Left ventricle myocardium inferior (tissue), 1 donor: ENCODE data around the gene TUBGCP6. TPM values are rescaled to one million over a fixed set of nuclear protein-coding genes. Genes with fewer than 3 reads are reported as not detected.
A peak's percentile ranks its signal among the peaks of the same experiment; 100 is the strongest.

Experiments
- DNase-seq: peaks from one replicate; pipeline ENCODE4 v3.0.0-alpha.2; 2020
- H3K27ac ChIP-seq: fragments of 200-600 bp; replicated peaks from 2 replicates; pipeline ENCODE4 v1.8.0; 2021
- H3K27me3 ChIP-seq: fragments of 200-600 bp; 2 replicates; pipeline ENCODE4 v1.8.0; 2021; ENCODE audit warnings: low read depth
- H3K36me3 ChIP-seq: fragments of 200-600 bp; 2 replicates; pipeline ENCODE4 v1.8.0; 2021
- H3K4me1 ChIP-seq: fragments of 200-600 bp; 2 replicates; pipeline ENCODE4 v1.8.0; 2021
- H3K4me3 ChIP-seq: fragments of 200-600 bp; 2 replicates; pipeline ENCODE4 v1.8.0; 2021; ENCODE audit warnings: mild to moderate bottlenecking, moderate library complexity
- H3K9me3 ChIP-seq: fragments of 200-600 bp; replicated peaks from 2 replicates; pipeline ENCODE4 v1.8.0; 2021
- intact Hi-C: fragments of 100-400 bp; cut with micrococcal nuclease; formaldehyde crosslinking; loops from one replicate; pipeline ENCODE4 v1.11.0; 2022
- total RNA-seq: library from RNA; stranded (reverse); fragmentation: NEBNext Ultra II Directional; extraction: Animal tissue kit (Norgen Biotek cat#: 25700); gene quantifications from one replicate; pipeline ENCODE4 v1.2.1, GENCODE V29; 2021
- TF ChIP-seq, protein P1 (sequence below): fragments of 200-600 bp; IDR thresholded peaks from 2 replicates; pipeline ENCODE4 v1.8.0; 2021; ENCODE audit warnings: antibody characterized with exemption, mild to moderate bottlenecking, borderline replicate concordance
- donor health status: DM: no; HTN: yes; CAD: no; lungs with severe emphysema.

Gene TUBGCP6
- total RNA-seq, 1 donor from 2014 or later = 18.3 TPM

DNA sequence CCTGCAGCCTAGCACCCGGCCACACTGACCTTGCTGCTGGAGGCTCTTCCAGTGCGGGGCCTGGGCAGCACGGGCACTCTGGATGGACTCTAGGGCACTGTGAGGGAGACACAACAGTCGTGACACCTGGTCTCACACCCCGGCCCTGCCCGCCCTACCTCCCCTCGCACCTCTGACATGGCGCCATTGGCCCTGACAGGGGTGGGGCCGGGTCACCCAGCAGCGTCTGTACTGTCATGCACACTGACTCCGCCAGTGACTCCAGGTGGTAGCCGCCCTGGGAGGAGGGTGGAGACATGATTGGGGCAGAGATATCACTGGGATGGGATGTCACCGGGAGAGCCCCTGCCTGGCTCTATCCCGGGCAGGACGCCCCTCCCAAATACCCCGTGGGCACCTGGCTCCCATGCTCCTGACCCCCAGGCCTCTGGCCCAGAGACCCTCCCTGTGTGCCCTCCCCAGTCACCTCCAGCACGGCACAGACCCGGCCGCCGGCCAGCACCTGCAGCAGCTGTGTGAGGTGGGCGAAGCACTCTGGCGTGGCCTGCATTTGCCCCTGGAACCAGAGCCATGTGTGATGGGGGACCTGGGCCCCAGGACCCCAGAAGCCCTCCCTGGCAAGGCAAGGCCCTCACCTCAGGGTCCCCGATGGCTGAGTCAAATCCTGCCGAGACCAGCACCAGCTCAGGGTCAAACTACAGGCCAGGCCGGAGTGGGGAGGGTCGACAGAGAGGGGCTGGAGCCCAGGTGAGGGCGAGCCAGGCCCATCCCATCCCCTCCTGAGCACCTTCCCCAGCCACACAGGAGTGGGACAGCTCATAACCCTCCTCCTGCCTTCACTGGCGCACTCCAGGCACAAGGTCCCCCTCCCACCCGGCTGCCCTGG is 3.6 kb upstream of the TUBGCP6 start:
- H3K27me3 ChIP-seq = no peaks in the 10 kb centered on the region
- peaks cover 18% of the 10 kb centered on the region for H3K36me3 ChIP-seq
- DNase-seq = no peak
- no peaks in the 10 kb centered on the region for H3K9me3 ChIP-seq
- TF ChIP-seq, protein P1, sequence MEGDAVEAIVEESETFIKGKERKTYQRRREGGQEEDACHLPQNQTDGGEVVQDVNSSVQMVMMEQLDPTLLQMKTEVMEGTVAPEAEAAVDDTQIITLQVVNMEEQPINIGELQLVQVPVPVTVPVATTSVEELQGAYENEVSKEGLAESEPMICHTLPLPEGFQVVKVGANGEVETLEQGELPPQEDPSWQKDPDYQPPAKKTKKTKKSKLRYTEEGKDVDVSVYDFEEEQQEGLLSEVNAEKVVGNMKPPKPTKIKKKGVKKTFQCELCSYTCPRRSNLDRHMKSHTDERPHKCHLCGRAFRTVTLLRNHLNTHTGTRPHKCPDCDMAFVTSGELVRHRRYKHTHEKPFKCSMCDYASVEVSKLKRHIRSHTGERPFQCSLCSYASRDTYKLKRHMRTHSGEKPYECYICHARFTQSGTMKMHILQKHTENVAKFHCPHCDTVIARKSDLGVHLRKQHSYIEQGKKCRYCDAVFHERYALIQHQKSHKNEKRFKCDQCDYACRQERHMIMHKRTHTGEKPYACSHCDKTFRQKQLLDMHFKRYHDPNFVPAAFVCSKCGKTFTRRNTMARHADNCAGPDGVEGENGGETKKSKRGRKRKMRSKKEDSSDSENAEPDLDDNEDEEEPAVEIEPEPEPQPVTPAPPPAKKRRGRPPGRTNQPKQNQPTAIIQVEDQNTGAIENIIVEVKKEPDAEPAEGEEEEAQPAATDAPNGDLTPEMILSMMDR = no peak
- no peak overlapping the region for H3K27ac ChIP-seq
- intact Hi-C loops = no loop called here
- H3K4me1 ChIP-seq = peaks cover 64% of the 10 kb centered on the region
- H3K4me3 ChIP-seq = no peak overlapping the region

DNA sequence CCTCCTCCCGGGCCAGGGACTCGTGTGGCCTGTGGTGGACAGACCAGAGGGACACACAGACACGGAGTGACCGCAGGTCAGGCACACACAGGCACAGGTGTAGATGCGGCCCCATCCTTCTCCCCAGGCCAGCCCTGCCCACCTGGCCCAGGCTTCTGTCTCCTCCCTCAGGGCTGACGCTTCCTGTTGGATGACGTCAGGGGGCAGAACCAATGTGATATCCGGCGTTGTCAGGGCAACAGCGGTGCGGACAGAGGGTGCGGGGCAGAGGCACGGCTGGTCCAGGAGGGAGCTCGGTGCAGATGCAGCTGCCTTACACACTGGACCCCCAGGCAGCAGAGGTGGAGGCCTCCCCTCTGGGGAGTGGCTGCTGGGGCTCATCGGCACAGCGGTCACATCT is 2.9 kb upstream of the TUBGCP6 start:
- TF ChIP-seq, protein P1 = no peak
- H3K4me3 ChIP-seq = no peak overlapping the region
- H3K27ac ChIP-seq = no peak overlapping the region
- DNase-seq = no peak
- intact Hi-C loops = no loop called here
- H3K9me3 ChIP-seq = no peaks in the 10 kb centered on the region
- H3K36me3 ChIP-seq = peaks cover 18% of the 10 kb centered on the region
- H3K27me3 ChIP-seq = no peaks in the 10 kb centered on the region
- H3K4me1 ChIP-seq = peaks cover 71% of the 10 kb centered on the region

DNA sequence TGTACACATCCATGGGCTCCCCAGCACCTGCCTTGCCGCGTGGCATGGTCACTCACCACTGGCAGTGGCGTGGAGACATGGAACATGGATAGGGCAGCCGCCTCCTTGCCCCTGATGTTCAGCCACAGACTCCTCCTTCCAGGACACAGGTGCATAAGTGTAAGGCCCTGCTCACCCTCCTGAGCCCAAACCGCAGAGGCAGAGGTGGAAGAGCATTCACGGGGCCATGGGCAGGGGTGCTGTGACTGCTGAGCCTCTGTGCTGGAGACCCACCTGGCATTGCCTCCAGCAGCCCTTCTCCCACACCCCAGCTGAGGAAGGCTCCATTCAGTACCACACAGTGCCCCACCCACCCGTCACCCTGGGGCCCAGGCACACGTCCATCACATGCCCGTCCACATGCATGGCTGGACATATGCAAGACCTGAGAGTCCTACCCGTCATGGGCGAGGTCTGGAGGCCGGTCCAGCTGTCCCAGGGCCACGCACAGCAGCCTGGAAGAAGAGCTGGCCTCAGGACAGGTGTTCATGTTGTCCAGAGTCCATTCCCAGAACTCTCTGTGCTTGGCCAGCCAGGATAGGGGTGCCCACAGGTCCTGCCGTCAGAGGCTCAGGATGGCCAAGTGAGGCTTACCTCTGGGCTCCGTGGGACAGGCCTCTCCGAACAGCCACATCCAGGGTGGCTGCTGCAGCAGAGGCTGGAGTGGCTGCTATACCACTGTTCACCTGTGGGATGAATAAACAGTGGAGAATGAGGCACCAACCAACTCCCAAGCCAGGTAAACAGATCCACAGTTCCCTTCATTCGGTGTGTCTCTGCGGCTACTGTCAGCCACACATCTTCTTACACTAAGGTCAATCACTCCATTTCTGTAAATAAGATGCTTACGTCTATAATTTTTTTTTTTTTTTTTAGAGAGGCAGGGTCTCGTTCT is 1.7 kb upstream of the TUBGCP6 start:
- Histone ChIP-seq H3K36me3 (peaks cover 18% of the 10 kb centered on the region), H3K4me3 (peak overlapping the region; percentile 96), H3K9me3 (no peaks in the 10 kb centered on the region), H3K27me3 (no peaks in the 10 kb centered on the region), H3K27ac (no peak overlapping the region), H3K4me1 (peaks cover 79% of the 10 kb centered on the region)
- no peak for DNase-seq
- TF ChIP-seq, protein P1 = no peak
- intact Hi-C loops = no loop called here

DNA sequence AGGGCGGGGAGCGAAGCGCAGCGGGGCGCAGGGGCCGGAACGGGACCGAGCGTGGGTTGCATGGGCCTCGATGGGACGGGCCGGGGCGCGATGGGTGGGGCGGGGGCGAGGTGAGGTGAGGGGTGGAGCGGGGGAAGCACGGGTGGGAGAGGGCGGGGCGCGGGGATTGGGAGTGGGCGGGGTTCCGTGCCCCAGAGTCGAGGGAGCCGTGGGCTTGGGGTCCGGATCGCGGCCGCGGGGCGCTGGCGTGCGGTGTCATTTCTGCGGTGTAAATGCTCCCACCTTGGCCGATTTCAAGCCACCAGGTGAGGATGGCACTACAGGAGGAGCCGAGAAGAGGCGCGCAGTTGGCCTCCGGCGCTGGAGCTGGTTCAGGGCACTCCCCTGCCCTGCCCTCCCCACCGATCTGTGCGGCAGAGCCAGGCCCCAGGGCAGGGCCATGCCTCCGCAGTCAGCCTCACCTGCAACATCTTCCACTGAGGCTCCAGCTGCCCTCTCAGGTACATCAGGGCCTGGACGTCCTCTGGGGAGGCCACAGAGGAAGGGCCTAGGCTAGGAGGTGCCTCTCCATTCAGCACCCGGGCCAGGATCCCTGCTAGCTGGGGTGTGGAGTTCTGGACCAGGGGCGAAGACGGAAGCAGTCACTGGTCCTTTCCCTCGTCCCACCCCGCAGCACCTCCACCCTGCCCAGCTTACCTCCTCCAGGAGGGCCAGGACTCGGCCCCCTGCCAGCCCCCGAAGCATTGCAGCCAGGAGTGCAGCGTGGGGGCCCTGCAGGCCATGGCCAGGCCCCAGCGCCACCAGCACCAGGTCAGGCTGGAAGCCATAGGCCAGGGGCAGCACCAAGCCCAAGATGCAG is 620 bp upstream of the TUBGCP6 start:
- H3K4me1 ChIP-seq = peaks cover 78% of the 10 kb centered on the region
- intact Hi-C loops = no loop called here

More for the DNA sequence above, 620 bp upstream of the TUBGCP6 start:
- H3K36me3 ChIP-seq = peaks cover 18% of the 10 kb centered on the region
- H3K4me3 ChIP-seq = peak overlapping the region; percentile 96
- no peaks in the 10 kb centered on the region for H3K9me3 ChIP-seq
- H3K27ac ChIP-seq = peak overlapping the region; percentile 95
- TF ChIP-seq, protein P1 = no peak
- no peak for DNase-seq
- no peaks in the 10 kb centered on the region for H3K27me3 ChIP-seq
